Adrenal gland (tissue), 5 donors: ENCODE results near the gene EPHA4.

Experiments used
- CTCF ChIP-seq, 6 experiments: fragments of 450-650 bp in 4 of 6; fragments of 200-600 bp in 2 of 6; sonication (generic) in 1 of 6; IDR thresholded peaks; 1 replicate in 5 of 6; 2 replicates in 1 of 6; pipeline versions ENCODE4 v1.5.1 to v1.8.0; 2016 to 2021; ENCODE audit warnings: antibody characterized with exemption in 6 of 6, mild to moderate bottlenecking in 2 of 6, moderate library complexity in 1 of 6
- POLR2A ChIP-seq, 2 donors: fragments of 450-650 bp; IDR thresholded peaks; one replicate each; pipeline ENCODE4 v1.6.1; 2017; ENCODE audit warnings: antibody characterized with exemption in 2 of 2, mild to moderate bottlenecking in 2 of 2, moderate library complexity in 1 of 2
- donor health status: DM: no; HTN: no; CAD: no.

- TF ChIP-seq CTCF (IDR thresholded peaks at IDR 0.05) (no peak), POLR2A (IDR thresholded peaks at IDR 0.05) (no peak)
These were observed 24.1 kb upstream of the EPHA4 start for GRCh38 chr2:221596192-221596591.
